Heart left ventricle (tissue), 16 donors: ENCODE data around the gene PIH1D2. TPM values are rescaled to one million over a fixed set of nuclear protein-coding genes. Genes with fewer than 3 reads are reported as not detected.

Experiments used
- ATAC-seq, 4 donors: fragments of 200-7000 bp; cut with Tn5 transposase; one replicate each; pipeline ENCODE4 v1.9.1; 2020 to 2022; ENCODE audit warnings: moderate library complexity in 4 of 4, mild to moderate bottlenecking in 3 of 4, moderate number of reproducible peaks in 1 of 4
- DNase-seq, 5 donors: peaks; one replicate each; pipeline ENCODE4 v3.0.0-alpha.2; 2020
- H3K27ac ChIP-seq, 12 donors: fragments of 200-600 bp; sonication (generic) in 4 of 12; one replicate each; pipeline versions ENCODE4 v1.5.0 to v1.8.0; 2016 to 2022; ENCODE audit warnings: mild to moderate bottlenecking in 2 of 12
- H3K27me3 ChIP-seq, 9 donors: fragments of 200-600 bp; sonication (generic) in 2 of 9; one replicate each; pipeline versions ENCODE4 v1.5.1 to v1.8.0; 2016 to 2022; ENCODE audit warnings: mild to moderate bottlenecking in 3 of 9
- H3K36me3 ChIP-seq, 9 donors: fragments of 200-600 bp; sonication (generic) in 2 of 9; one replicate each; pipeline versions ENCODE4 v1.5.0 to v1.8.0; 2018 to 2022; ENCODE audit warnings: mild to moderate bottlenecking in 2 of 9
- H3K4me1 ChIP-seq, 12 donors: fragments of 200-600 bp; sonication (generic) in 4 of 12; one replicate each; pipeline versions ENCODE4 v1.5.0 to v1.8.0; 2016 to 2022; ENCODE audit warnings: mild to moderate bottlenecking in 3 of 12
- H3K4me3 ChIP-seq, 12 donors: fragments of 200-600 bp; sonication (generic) in 4 of 12; one replicate each; pipeline versions ENCODE4 v1.5.0 to v1.8.0; 2017 to 2022; ENCODE audit warnings: mild to moderate bottlenecking in 9 of 12, moderate library complexity in 4 of 12
- H3K9me3 ChIP-seq, 12 donors: fragments of 200-600 bp; sonication (generic) in 4 of 12; one replicate each; pipeline versions ENCODE4 v1.5.0 to v1.8.0; 2016 to 2022; ENCODE audit warnings: mild to moderate bottlenecking in 1 of 12
- POLR2A ChIP-seq, 2 donors: fragments of 450-650 bp; IDR thresholded peaks; one replicate each; pipeline ENCODE4 v1.6.1; 2017; ENCODE audit warnings: antibody characterized with exemption in 2 of 2, mild to moderate bottlenecking in 2 of 2, moderate library complexity in 2 of 2
- WGBS, 4 donors: extraction: QIAGEN DNeasy Blood & Tissue Kit in 2 of 4; methylation state at CpG; one replicate each; pipeline versions ENCODE4 v1.1.5 to v1.1.7; 2013 to 2018; 5-methylcytosine and 5-hydroxymethylcytosine counted together
- intact Hi-C, 10 donors: fragments of 100-400 bp; cut with DNase I; formaldehyde crosslinking; loops; one replicate each; pipeline versions ENCODE4 v1.11.1 to v1.14.2; 2022
- polyA plus RNA-seq, 2 donors: library from polyadenylated mRNA; stranded (reverse); fragments of 200-250 nt; gene quantifications; one replicate each; pipeline ENCODE4 v1.2.3, GENCODE V29; 2013
- total RNA-seq, 9 donors: library from RNA; depleted of rRNA in 2 of 9; stranded (reverse); fragments of >200 nt in 2 of 9; fragmentation: NEBNext Ultra II Directional in 3 of 9; extraction: Animal tissue kit (Norgen Biotek cat#: 25700) in 3 of 9; gene quantifications; one replicate each; pipeline versions ENCODE4 v1.1.0 to v1.2.4, GENCODE V29; 2016 to 2023
- TF ChIP-seq, protein P1 (sequence below), 12 donors: fragments of 200-600 bp; sonication (generic) in 4 of 12; IDR thresholded peaks; one replicate each; pipeline versions ENCODE4 v1.5.0 to v1.8.0; 2018 to 2022; ENCODE audit warnings: antibody characterized with exemption in 12 of 12, mild to moderate bottlenecking in 5 of 12
- donor health status: ischemic (EF 13 %, LVEDD 7.1; RV severe dilation, severe dysfunction).
- donor health status: healthy with polysubstance abuse.
- donor health status: DM: no; HTN: yes; CAD: no.
- donor health status: DM: no; HTN: no; CAD: no.
- donor health status: ischemic (EF 25% LVEDD 6.9; RV normal size, moderate dysfunction).
- donor health status: ischemic (EF 25% LVEDD 5.7; RV mildly dilated, moderate dysfunction).
- donor health status: healthy.
- donor health status: DM: yes; HTN: yes; CAD: no.
- donor health status: ischemic (EF 35%, LVEDD 5.7; RV mildly dilated, moderate dysfunction).
- donor health status: nonischemic (EF 11% LVEDD 7.7; RV severe dilation, severe dysfunction).
- donor health status: DM: yes; HTN: yes; CAD: no.
- donor health status: PGD.
- donor health status: ischemic (EF 29% LVEDD 5.4; RV normal size, mild dysfunction).
- donor health status: nonischemic (EF 23%, LVEDD 6.1; RV moderate dilation, normal function).

PIH1D2 gene
- total and polyA plus RNA-seq, 11 donors: 1.4 to 6.9 (median 2.1) TPM

DNA sequence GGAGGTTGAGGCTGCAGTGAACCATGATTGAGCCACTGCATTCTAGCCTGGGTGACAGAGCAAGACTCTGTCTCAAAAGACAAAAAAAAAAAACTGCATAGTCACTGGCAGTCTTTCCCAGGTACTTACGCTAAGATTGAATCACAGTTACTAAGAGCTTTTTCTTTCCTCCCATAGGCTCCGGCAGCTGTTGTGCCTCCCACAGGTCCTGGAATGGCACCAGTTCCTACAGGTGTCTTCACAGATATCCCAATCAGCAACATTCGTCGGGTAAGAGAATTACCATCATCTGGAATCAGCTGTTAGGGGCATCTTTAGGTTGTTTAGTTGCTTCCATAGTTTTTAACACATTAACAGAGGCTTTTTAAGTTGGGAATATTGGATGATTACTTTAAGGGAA, 28.9 kb downstream of the PIH1D2 start:
- no peak overlapping the region for H3K27ac ChIP-seq
- no peaks in the 10 kb centered on the region for H3K27me3 ChIP-seq
- peaks cover 0 to 99% (median 73%) of the 10 kb centered on the region in 9 donors for H3K36me3 ChIP-seq
- intact Hi-C loops: no loop called here
- no peak for ATAC-seq
- WGBS, 4 donors: 90 to 96% (median 94%) methylated on average over 4 of the region's 4 CpGs
- no peak for DNase-seq
- H3K4me1 ChIP-seq: peaks cover 0 to 13% (median 3%) of the 10 kb centered on the region in 12 donors
- H3K4me3 ChIP-seq: no peak overlapping the region
- peaks cover 0 to 6% (median 0%) of the 10 kb centered on the region in 12 donors for H3K9me3 ChIP-seq
- no peak for TF ChIP-seq POLR2A (IDR thresholded peaks at IDR 0.05)
- TF ChIP-seq, protein P1, sequence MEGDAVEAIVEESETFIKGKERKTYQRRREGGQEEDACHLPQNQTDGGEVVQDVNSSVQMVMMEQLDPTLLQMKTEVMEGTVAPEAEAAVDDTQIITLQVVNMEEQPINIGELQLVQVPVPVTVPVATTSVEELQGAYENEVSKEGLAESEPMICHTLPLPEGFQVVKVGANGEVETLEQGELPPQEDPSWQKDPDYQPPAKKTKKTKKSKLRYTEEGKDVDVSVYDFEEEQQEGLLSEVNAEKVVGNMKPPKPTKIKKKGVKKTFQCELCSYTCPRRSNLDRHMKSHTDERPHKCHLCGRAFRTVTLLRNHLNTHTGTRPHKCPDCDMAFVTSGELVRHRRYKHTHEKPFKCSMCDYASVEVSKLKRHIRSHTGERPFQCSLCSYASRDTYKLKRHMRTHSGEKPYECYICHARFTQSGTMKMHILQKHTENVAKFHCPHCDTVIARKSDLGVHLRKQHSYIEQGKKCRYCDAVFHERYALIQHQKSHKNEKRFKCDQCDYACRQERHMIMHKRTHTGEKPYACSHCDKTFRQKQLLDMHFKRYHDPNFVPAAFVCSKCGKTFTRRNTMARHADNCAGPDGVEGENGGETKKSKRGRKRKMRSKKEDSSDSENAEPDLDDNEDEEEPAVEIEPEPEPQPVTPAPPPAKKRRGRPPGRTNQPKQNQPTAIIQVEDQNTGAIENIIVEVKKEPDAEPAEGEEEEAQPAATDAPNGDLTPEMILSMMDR (IDR thresholded peaks at IDR 0.05): no peak

DNA sequence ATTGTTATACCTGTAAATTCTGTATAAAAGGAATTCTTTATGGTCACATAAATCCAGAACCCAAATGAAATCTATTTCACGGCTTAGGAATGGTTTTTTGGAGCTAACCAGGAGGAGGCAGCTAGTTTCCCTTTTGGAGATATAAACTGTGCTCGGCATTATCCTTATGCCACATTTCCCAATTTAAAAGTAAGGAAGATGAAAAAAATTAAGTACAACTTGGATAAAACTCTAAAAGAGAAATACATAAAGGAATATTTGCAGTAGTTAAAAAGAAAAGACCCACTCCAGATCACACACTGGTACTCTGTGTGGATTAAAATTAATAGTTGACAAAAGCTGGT, 30.9 kb downstream of the PIH1D2 start:
- peaks cover 0 to 6% (median 0%) of the 10 kb centered on the region in 12 donors for H3K9me3 ChIP-seq
- no peaks in the 10 kb centered on the region for H3K27me3 ChIP-seq
- no peak overlapping the region for H3K27ac ChIP-seq
- intact Hi-C loops: no loop called here
- ATAC-seq: no peak
- peaks cover 0 to 99% (median 83%) of the 10 kb centered on the region in 9 donors for H3K36me3 ChIP-seq
- no peak for DNase-seq
- peaks cover 0 to 11% (median under 1%) of the 10 kb centered on the region in 12 donors for H3K4me1 ChIP-seq
- H3K4me3 ChIP-seq: no peak overlapping the region
- no peak for TF ChIP-seq POLR2A (IDR thresholded peaks at IDR 0.05)
- TF ChIP-seq, protein P1 (IDR thresholded peaks at IDR 0.05): no peak
- 87 to 94% (median 91%) methylated on average over 2 of the region's 2 CpGs for WGBS, 4 donors

DNA sequence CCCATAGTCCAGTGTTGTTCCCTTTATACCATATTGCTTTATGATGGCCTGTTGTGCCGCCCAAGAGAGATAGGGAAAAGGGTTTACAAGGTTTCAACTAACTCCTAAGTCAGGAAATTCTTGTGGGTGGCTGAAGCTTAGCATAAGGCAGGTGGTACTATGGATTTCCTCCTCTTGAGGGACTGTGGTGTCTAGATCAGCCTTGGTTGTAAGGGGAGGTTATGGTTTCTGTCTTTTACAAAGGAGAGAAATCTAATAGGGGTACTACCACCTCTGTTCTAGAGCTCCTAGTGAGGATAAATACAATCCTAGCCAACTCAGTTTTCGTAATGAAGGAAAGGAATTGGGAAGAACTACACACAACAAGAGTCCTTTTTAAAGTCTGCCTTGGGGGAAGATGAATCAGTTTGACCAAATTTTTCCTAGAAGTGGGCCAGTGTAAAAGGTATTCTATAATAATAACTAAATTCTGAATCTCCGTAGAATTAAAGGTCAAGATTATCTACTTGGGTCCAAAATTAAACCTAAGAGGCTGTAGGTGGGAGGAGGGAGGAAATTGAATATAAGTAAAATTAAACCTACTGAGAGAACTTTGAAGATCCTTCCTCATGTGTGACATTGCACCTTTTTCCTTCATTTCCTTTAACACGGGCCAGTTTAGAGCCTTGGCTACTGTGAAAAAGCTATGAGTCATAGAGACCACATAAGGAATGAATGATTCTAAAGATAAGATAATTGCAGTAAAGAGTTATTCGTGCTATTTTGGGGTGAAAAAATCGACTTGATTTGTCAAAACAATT, 31.5 kb downstream of the PIH1D2 start:
- peaks cover 0 to 100% (median 85%) of the 10 kb centered on the region in 9 donors for H3K36me3 ChIP-seq
- TF ChIP-seq POLR2A (IDR thresholded peaks at IDR 0.05): no peak
- TF ChIP-seq, protein P1 (IDR thresholded peaks at IDR 0.05): no peak
- peaks cover 0 to 15% (median 0%) of the 10 kb centered on the region in 12 donors for H3K4me1 ChIP-seq
- DNase-seq: no peak
- WGBS, 4 donors: 43 to 60% (median 52%) methylated on average over 6 of the region's 6 CpGs
- intact Hi-C loops: no loop called here
- no peak overlapping the region for H3K4me3 ChIP-seq
- ATAC-seq: no peak
- H3K9me3 ChIP-seq: peaks cover 0 to 1% (median 0%) of the 10 kb centered on the region in 12 donors
- H3K27me3 ChIP-seq: no peaks in the 10 kb centered on the region
- no peak overlapping the region for H3K27ac ChIP-seq

GRCh38 chr11:112037527-112037926, 36.3 kb downstream of the PIH1D2 start:
- peaks cover 2 to 96% (median 78%) of the 10 kb centered on the region in 9 donors for H3K36me3 ChIP-seq
- peak in 2 of 4 donors; percentile 66 to 67 for ATAC-seq
- H3K9me3 ChIP-seq: no peaks in the 10 kb centered on the region
- no peak overlapping the region for H3K27ac ChIP-seq
- H3K4me1 ChIP-seq: peaks cover 0 to 15% (median 1%) of the 10 kb centered on the region in 12 donors
- no peak overlapping the region for H3K4me3 ChIP-seq
- TF ChIP-seq, protein P1 (IDR thresholded peaks at IDR 0.05): no peak
- no peak for TF ChIP-seq POLR2A (IDR thresholded peaks at IDR 0.05)
- no peak for DNase-seq
- intact Hi-C loops: no loop called here
- no peaks in the 10 kb centered on the region for H3K27me3 ChIP-seq
